Right hindlimb (tissue), 1 donor: ENCODE data around the gene FNIP2.
"Not testable (repeated sequence)": the region's sequence is repeated elsewhere in the genome, so short reads cannot be mapped to it uniquely, and the experiment has no call there.

Experiments
- DNase-seq: peaks from one replicate; pipeline ENCODE4 v3.0.0-alpha.2; 2018

Gene FNIP2

DNA sequence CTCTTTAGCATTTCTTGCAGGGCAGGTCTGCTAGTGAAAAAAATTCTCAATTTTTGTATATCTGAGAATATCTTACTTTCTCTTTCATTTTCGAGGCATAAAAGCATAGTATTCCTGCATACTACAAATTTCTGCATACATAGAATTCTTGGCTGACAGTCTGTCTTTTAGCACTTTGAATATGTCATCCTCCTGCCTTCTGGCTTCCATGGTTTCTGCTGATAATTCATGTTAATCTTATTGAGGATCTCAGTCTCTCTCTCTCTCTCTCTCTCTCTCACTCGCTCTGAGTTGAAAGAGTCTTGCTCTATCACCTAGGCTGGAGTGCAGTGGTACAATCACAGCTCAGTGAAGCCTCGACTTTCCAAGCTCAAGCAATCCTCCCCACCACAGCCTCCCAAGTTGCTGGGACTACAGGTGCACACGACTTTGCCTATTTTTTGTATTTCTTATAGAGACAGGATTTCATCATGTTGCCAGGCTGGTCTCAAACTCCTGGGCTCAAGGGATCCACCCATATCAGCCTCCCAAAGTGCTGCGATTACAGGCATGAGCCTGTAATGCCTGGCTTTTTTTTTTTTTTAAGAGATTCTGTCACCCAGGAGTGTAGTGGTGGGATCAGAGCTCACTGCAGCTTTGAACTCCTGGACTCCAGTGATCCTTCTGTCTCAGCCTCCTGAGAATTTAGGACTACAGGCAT lies 161.3 kb downstream of the FNIP2 start:
- DNase-seq = no peak

DNA sequence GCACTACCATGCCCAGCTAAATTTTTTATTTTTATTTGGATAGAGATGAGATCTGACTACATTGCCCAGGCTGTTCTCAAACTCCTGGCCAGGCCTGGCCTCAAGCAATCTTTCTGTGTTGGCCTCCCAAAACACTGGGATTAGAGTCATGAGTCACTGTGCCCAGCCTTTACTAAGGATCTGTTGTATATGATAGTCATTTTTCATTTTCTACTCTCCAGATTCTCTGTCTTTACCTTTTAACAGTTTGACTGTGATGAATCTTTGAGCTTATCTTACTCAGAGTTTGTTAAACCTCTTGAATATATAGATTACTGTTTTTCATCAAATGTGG lies 161.8 kb downstream of the FNIP2 start:
- no peak for DNase-seq

DNA sequence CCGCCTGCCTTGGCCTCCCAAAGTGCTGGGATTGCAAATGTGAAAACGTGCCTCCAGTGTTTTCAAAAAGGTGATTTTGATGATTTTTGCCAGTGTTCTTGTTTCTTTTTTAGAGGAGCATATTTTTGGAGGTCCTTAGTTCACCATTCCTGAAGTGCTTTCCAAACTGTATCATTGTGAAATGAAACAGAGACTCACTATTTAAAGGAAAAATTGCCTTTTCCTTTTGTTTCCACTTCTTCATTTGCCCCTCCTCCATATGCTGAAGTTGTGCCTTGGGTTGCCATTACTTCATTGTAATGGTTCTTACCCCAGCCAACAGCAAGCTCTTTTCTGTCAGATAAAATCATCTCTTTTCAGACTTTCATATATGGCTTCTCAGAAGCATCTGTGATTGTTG lies 164.4 kb downstream of the FNIP2 start:
- DNase-seq = no peak

DNA sequence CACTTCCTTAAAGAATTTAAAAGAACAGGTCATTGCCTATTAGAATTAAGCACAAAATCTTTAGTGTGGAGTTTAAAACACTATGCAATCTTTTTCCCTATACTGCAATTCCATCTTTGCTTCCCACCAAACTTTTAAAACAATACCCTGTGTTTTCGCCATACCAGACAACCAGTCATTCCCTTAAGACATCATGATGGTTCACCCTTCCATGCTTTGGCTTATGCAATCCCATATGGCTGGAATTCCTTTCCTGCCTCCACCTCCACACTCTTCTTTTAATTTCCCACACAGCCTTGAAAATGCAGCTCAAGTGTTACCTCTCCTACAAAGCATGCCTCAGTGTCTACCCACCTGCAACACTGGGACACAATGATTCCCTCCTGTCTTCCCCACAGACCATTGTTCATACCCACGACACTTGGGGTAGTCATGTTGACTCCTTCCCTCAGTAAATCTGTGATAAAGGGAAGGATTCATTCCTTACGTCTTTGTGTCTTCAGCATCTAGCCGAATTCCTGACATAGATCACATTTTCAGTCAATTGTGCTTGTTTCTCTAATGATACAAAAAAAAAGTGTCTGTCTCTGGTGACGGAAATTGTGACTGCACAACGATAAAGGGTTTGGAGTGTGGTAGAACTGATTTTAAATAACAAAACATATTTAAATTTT lies 166.3 kb downstream of the FNIP2 start:
- DNase-seq = no peak

DNA sequence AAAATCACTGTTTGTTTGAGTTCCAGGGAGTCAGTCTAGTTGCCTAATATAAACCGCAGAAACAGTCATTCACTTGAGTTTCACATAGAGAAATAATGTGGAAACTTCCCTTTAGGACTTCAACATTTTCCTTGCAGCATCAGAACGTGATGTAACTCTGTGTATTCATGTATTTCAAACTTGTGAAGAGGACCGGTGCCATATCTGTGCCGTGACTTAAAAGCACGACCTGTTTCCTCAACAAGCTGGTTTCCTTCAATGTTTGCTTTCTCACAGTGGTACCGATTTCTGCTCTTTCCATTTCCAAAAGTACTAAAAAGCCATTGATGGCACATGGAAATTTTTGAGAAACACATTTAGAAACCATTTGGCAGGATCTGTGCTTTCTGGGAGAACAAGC lies 167.4 kb downstream of the FNIP2 start:
- DNase-seq = no peak

DNA sequence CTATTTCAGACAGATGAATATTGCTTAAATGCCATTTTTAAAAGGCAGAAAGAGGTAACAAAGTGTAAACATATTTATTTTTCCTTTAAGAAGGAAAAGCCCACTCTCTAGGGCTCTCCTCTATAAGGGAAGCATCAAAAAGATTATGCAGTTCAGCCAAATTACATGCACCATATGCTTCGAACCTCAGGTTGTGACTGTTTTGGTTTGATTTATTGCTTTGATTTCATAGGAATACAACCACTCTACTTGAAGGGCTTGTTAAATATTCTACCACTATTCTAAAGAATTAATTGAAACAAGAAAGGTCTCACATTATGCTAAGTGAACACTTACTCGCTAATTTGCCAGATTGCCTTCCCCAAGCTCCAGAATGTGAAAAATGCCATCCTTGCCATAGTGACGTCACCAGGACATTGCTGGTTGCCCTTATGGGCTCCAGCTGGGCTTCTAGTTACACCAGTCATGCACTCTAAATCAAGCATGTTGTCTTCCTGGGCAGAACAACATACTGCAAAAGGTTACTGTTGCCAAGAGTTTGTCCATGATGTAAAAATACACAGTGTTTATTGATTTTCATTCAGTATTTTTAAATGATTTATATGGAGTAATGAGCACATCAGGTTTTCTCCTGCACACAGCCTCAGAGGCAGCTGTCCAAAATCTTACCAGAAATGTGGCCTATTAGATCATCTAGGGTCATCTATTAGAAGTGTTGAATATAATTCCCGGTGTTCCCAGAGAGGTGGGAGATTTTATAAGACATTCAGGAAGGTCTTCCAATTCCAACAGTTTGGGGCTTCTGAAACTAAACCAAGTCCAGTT lies 169.6 kb downstream of the FNIP2 start:
- peak; percentile 24 for DNase-seq

DNA sequence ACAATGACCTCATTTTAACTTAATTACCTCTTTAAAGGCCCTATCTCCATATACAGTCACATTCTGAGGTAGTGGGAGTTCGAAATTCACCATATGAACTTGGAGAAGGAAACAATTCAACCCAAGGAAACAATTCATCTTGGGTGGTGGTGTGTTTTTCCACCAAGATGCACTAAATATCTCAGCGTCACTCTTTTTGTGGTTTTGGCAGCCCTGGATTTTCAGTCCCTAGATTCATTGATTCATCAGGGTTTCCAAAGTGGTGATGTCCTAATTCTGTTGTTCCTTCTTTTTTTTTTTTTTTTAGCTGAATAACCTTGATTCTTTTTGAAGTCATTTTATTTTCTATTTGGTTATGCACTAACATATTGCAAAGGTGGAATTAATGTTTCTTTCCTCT lies 171.4 kb downstream of the FNIP2 start:
- DNase-seq = no peak

DNA sequence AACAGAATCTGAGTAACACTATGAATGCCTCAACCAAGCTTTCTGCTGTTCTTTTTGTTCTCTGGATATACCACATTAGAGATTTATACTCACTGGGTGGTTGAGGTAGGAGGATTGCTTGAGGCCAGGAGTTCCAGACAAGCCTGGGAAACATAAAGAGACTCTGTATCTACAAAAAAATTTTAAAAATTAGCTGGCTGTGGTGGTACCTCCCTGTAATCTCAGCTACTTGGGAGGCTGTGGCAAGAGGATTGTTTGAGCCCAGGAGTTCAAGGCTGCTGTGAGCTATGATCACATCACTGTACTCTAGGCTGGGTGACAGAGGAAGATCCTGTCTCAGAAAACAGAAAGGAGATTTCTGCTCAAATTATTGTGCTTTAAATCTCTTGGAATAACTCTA lies 172.5 kb downstream of the FNIP2 start:
- DNase-seq = no peak

DNA sequence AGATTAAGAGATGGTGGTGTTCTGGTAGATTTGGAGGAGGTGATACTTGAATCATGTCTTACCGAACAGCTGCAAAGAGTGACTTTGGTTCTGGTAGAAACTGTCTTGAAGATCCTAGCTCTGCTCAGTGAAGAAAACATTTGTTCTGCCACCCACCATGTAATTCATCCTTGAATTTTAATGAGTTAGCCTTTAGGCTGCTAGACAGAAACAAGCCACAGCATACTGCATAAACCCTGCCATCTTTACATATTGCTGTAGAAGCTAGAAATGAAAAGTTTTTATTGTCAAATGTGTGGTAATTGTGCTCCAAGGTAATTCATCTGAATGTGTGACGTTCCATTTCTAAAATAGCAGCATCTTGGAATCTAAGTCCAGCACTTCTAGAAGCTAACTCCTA lies 173.1 kb downstream of the FNIP2 start:
- DNase-seq = no peak

DNA sequence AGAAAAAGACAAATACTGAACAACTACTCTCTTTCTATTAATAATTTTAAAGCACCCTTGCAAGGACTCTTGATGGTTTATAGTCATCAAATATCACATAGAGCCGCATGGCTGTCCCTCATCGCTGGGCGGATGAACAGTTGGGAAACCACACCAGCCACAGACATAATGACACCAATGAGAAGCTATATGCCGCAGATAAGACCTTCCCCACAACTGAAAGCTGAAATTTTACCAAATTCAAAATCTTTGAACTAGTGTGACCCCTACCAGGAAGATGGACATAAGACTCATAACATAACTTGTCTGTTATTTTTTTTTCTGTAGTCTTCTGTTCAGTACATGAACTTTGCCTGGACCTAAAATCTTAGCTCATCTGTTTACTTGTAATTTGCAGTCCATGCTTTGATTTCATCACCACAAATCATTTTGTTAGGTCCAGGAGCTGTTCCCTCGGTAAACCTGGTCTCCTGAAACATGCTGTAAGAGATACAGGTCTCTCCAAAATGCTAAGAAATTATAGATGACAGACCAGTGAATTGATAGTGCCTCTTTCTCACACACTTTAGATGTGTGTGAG lies 176.8 kb downstream of the FNIP2 start:
- no peak for DNase-seq

DNA sequence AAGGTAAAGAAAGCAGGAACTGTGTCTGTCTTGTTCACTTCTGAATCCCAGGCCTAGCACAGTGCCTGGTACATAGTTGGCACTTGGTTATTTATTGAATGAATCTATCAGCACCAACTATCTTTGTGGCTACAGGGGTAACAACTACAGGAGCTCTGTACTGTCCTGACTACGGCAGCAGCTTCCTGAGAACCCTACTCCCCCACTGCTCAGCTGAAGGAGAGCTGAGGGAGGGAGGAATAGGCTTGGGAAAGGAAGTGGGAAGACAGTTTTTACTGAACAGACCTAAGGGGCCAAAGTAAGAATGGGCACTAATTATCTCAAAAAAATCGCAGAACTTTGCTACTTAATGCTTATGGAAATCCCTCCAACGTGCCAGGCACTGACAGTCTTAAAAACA lies 178.0 kb downstream of the FNIP2 start:
- DNase-seq = no peak

DNA sequence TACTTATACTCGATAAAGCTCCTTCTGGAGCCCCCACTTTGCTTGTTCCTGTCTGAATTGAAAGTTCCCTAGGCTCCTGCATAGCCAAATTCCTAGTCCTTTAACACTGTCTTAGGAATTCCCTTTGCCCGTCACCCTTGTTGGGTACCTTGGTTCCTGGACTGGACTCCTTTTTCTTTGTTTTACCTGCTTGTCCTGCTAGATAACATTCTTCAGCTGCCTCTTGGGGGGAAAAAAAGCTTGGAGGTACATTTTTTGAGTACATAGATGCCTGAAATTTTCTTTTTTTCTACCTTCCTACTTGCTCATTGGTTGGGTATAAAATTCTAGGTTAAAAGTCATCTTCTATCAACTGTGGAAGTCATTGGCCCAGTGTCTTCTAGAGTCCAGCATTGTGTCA lies 179.2 kb downstream of the FNIP2 start:
- DNase-seq = no peak

DNA sequence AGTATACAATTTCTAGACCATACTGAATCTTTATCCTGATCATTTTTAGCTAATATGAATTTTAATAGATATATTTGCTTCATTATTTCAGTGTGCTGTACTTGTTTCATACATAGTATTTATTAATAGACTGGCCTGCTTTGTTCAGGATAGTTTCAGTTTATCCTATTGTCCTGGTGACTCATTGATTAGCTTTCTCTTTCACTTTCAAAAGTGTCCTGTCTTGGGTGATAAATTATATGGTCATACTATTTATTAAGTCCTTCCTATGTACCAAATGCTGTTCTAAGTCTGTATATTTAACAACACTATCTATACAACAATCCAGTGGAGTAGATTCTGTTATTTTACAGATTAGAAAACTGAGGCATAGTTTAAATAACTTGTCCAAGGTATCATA lies 180.3 kb downstream of the FNIP2 start:
- no peak for DNase-seq

DNA sequence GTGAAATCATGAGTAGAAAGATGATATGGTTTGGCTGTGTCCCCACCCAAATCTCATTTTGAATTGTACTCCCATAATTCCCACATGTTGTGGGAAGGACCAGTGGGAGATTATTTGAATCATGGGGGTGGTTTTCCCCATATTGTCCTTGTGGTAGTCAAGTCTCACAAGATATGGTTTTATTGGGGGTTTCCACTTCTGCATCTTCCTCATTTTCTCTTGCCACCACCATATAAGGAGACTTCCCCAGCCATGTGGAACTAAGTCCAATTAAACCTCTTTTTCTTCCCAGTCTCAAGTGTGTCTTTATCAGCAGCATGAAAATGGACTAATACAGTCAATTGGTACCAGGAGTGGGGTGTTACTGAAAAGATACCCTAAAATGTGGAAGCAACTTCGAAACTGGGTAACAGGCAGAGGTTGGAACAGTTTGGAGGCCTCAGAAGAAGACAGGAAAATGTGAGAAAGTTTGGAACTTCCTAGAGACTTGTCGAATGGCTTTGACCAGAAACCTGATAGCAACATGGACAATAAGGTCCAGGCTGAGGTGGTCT lies 183.5 kb downstream of the FNIP2 start:
- not testable (repeated sequence) for DNase-seq

DNA sequence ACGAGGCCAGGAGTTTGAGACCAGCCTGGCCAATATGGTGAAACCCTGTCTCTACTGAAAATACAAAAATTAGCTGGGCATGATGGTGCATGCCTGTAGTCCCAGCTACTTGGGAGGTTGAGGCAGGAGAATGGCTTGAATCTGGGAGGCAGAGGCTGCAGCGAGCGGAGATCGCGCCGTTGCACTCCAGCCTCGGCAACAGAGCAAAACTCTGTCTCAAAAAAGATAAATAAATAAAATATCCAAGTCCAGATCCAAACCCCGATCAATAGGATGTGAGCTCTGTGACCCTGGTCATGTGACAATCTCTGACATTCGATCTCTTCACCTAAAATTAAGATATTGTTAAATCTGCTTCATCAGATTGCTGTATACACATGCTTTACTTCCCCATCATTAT lies 187.5 kb downstream of the FNIP2 start:
- DNase-seq = not testable (repeated sequence)

DNA sequence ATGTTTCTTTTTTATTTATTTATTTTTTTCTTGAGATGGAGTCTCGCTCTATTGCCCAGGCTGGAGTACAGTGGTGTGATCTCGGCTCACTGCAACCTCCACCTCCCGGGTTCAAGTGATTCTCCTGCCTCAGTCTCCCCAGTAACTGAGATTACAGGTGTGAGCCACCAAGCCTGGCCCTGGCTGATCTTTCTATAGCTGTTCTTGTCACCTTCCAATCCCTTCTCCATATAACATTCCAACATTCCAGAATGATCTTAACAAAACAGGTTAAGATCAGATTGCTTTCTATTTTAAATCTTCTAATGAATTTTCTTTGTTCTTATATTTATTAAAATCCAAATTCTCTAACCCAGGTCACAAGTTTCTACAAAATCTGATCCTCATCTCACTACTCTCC lies 188.1 kb downstream of the FNIP2 start:
- not testable (repeated sequence) for DNase-seq
